ENCODE measurements around the gene ABCC12. TPM values are rescaled to one million over a fixed set of nuclear protein-coding genes. Genes with fewer than 3 reads are reported as not detected.
"Not testable (repeated sequence)": the region's sequence is repeated elsewhere in the genome, so short reads cannot be mapped to it uniquely, and the experiment has no call there.

ABCC12 gene
- total RNA-seq = not detected
- long read RNA-seq = 0 reads

DNA sequence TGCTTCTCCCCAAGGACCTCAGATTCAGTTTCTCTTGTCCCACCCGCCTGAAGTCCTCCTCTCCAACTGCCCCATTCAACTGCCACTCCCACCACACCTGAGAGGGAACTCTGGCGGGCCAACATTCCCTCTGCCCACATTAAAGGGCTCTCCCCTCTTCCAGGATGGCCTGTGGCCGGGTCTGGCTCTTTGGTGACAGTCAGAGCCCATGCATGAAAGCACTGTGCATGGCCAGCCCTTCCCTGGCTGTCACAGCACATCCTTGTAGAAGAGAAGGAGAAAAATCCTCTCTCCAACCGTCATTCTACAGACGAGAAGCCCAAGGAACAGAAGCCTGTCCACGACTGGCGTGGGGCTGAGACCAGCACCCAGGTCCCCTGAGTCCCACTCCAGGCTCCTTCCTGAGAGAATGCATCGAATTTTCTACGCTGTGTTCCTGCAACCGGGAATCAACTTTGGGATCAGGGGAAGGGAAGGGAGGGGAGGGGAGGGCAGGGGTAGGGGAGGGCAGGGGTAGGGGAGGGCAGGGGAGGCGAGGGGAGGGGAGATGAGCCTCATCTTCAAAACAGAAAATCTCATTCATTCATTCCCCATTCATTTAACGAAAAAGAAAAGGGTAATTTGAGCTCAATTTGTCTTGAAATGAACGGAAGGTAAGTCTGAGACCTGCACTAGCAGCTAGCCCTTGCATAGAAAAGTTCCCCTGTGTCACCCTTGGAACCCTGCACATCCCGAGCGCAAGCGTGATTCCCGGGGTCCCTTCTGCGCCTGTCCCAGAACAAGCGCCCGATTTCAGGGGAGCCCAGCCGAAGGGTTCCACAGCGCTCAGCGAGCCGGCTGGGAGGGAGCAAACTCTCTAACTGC lies at the start of gene ABCC12:
TSS of gene ABCC12 (minus strand) at position 68 of the 864 bp plus-strand sequence. CDS start 9,569 bp downstream, outside the sequence.
- ATAC-seq = no peak

DNA sequence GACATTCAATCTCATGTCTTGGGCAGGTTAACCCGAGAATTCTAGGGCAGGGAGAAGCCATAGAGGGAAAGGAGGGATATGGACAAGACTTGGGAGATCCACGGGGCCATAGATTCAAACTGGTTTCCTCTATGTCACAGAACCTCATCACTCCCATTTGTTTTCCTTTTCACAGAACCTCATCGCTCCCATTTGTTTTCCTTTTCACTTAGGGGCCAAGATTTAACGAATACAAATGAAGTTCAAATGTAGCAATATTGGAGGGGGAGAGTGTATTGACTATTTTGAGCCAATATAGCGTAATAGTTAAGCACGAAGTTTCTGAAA lies 49.0 kb upstream of the ABCC12 start:
- intact Hi-C loops (cut with DNase I) = no loop called here
- ATAC-seq = no peak
- no peak for DNase-seq

More for the DNA sequence above, at the start of gene ABCC12:
- no peak for DNase-seq
- intact Hi-C loops (cut with DNase I) = loop anchor here (1.0 to 10.0 kb wide), 4 partner anchors 1011 to 1201 kb away; partner anchors contain the start of gene NETO2 (in 1 of the 2)

DNA sequence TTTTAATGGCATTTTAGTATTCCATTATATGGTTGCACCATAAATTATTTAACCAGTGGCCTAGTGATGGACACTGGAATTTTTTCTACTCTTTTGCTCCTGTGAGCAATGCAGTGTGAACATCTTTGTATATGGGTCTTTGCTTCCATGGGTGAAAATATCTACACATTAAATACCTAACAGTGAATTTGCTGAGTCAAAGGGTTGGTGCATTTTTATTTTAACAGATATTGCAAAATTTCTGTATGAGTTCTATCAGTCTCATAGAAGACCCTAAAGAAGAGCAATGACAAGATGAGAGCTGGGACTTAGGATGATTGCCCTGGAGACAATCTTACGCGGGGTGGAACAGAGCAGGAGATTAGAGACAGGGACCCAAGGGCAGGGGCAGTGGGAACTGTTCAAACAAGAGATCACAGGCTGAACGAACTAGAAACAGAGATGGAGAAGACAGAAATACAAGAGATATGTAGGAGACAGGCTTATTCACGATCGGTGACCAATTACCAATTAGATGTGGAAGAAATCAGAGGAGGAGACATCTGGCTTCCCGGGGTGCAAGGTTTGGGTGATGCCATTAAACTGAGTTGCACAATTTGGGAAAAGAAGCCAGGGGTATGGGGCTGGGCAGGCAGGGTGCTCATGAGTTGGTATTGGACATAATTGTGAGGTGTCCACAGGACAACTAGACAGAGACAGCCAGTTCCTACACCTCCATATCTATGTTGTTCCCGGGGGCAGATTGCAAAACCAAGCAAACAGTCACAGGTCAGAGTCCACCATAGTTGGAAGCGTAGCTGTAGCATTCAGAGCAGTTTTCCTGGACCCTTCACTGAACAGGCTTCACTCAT lies 48.4 kb upstream of the ABCC12 start:
- intact Hi-C loops (cut with DNase I) = no loop called here
- DNase-seq (no peak), ATAC-seq (peak; percentile 36 to 50)

DNA sequence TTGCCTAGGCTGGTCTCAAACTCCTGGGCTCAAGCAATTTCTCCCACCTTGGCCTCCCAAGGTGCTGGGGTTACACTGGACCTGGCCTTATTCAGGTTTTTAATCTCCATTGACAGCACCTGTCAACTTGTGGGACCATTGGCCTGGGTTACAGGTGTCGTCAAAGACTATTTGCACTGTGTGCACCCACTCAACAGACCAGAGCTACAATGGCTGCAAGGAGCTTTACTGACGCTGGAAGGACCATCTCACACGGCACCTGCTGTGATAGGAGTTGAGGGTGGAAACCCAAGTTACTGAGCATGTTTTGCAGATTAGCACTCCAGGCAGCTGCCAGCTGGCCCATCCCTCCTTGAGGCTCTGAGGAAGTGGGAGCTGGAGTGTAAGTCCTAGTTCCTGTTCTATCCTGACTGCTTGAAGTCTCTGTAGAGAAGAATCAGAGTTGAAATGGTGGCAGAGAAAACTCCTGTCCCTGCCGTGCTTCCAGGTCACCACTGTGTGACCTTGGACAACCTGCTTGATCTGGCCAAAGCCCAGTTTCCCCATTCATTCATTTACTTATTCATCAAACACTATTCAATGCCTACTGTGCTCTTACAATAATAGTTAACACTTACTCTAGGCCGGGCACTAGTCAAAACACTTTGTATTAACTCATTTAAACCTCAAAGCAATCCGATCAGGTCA lies 45.9 kb upstream of the ABCC12 start:
- DNase-seq (no peak), ATAC-seq (no peak)
- intact Hi-C loops (cut with DNase I) = no loop called here

DNA sequence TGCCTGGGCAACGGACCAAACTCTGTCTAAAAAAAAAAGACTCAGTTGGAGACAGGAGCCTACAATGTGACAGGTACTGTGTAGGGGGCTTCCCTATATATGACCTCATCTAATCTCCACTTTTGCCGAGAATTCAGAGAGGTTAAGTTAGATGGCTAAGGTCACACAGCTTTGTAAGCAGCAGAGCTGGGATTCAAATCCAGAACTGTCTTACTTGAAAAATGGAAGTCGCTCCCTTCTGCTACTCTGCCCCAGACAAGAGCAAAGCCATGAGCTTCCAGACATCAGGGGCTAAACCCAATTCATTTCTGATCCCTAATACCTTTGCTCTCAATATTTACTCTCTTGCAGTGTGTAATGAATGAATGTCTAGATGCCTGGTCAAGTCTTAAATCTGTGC lies 41.5 kb upstream of the ABCC12 start:
- intact Hi-C loops (cut with DNase I) = no loop called here
- ATAC-seq (no peak), DNase-seq (no peak)

DNA sequence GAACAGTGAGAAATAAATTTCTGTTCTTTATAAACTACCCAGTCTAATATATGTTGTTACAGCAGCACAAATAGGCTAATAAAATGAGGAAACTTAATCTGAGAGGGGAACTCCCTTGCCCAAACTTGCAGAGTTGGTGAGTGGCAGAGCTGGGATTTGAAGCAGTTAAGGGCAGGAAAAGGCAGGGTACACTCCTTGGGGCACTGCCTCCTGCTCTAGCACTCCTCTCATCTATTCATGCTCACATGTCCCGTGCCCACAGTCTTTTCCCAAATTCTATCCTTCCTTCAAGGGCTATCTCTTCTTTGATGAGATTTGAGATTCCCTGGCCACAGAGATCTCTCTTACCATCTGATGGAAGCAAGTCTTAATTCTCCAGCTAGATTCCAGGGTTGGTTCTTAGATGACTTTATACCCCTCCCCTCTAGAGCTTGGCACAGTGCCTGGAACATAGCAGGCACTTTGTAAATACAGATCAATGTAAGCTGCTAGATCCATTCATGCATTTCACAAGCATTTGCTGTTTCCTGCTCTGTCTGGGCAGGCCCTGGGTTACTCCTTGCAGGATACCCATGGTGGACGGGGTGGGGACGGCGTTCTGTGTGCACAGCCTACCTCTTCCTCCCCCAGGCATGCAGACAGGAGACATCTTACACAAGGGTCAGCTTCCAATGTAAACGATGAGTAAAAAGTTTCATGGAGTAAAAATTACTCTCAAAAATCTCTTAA lies 39.2 kb upstream of the ABCC12 start:
- ATAC-seq (no peak), DNase-seq (no peak)
- intact Hi-C loops (cut with DNase I) = no loop called here

DNA sequence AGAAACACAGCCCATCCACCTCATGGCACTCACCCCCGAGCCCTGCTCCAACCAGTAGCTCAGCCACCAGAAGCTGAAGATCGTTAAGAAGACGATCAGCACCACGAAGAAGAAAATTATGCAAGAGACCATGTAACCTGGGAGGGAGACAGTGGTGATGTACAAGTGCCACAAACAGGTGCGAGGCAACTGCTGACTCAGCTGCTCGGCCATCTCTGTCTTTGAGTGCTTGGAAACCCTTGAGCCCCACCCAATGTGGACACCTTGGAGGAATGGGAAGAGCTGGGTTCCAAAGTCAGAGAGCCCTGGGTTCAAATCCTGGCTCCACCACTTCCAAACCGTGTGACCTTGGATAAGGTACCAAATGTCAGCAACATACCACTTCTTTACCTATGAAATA lies 38.1 kb upstream of the ABCC12 start:
- ATAC-seq (no peak), DNase-seq (no peak)
- intact Hi-C loops (cut with DNase I) = no loop called here

DNA sequence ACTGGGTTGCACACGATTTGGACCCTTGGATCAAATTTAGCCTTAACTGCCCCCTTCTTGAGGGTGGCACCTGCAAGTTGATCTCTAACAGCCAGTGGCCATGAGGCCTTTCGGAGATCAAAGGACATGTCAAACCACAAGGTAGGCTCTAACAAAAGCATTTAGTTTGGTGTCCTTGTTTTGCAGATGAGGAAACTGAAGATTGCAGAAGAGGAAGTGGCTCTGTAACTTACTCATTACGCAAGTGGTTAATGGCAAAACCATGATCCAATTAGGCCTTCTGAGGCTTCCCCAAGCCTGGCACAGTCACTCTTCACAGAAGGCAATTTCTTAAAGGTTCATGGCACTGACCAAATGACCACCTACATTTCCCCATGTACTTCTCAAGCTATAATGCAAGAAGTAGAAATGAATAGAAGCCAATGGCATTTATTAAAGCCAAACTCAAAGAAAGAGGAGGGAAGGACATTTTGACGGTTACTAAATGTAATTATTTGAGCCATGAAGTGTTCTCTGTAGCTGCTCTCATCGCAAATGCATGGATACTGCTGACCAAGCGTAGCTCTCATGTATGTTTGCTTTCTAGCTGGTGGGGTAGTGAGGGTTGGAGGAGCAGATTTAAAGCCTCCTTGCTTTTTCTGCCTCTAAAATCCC lies 32.8 kb upstream of the ABCC12 start:
- ATAC-seq (peak in 1 of 2 donors; percentile 30), DNase-seq (no peak)
- intact Hi-C loops (cut with DNase I) = no loop called here

DNA sequence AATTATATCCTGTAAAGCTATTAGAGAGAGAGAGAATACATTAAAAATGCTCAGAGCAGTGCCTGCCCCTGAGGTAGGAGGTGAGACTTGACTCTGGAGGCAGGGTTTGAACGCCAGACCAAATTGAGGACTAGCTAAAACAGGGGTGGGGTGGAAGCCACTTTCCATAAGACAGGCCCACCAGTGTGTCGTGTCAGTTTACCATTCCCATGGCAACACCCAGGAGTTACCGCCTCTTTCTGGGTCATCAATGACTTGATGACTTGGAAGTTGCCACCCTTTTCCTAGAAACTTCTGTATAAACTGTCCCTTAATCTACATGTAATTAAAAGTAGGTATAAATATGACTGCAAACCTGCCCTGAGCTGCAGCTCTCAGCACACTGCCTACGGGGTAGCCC lies 32.0 kb upstream of the ABCC12 start:
- ATAC-seq = no peak
- no peak for DNase-seq
- intact Hi-C loops (cut with DNase I) = no loop called here

DNA sequence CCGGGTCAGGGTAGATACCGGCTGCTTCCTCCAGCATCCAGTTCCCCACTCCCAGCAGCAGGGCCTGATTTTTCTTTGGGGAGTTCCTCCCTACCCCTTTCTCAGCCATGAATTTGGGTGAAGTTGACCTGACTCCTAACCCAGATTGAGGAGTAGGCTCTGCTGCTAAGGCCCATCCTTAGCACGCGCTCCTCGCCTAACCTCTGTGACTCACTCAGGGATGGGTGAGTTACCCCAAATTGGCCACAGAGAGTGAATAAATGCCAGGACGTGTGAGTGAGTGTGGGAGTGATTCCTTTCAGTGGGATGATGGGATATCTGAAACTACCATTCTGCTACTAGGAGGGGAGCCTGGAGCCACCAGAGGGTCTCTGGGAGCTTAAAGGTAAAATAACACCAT lies 28.9 kb upstream of the ABCC12 start:
- ATAC-seq (no peak), DNase-seq (no peak)
- intact Hi-C loops (cut with DNase I) = no loop called here

DNA sequence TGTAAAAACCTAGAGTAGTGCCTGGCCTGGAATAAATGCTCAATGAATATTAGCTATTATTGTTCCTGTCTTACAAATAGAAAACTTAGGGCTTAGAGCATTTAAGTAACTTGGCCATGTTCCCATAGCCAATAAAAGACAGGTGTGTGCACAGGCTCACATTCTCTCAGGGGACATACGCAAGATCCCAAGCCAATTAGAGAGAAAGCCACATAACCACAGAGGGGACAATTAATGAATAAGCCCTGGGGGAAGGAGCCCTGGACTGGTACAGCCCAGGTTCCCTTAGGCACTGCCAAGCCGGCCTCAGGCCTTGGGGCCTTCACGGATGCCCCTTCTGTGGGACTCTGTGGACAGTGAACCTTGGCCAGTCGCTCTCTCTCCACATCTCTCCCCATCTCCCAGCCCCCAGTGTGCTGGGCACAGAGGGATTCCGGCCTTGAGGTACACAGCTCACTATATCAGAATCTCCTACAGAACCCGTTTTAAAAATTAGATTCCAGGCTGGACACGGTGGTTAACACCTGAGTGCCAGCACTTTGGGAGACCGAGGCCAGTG lies 27.3 kb upstream of the ABCC12 start:
- DNase-seq = no peak
- no peak for ATAC-seq
- intact Hi-C loops (cut with DNase I) = no loop called here

DNA sequence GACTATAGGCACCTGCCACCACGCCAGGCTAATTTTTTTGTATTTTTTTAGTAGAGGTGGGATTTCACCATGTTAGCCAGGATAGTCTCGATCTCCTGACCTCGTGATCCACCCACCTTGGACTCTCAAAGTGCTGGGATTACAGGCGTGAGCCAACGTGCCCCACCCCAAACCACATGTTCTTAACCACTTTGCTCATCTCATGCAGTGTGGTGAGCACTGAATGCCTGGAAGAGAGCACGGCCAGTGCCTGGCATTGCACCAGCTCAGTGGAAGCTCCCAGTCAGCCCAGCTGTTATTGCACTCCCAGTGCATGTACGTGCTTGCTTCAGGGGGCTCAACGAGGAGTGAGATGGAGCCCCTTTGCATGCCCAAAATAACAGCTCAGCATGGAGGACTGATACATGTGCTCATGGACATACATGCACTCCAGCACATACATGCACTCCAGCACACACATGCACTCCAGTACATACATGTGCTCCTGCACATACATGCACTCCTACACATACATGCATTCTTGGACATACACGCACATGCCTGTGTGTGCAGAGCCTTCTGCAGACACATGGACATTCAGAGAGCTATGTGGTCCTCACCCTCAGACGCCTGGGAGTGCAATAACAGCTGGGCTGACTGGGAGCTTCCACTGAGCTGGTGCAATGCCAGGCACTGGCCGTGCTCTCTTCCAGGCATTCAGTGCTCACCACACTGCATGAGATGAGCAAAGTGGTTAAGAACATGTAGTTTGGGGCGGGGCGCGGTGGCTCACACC lies 26.1 kb upstream of the ABCC12 start:
- ATAC-seq; DNase-seq; intact Hi-C loops (cut with DNase I): not testable (repeated sequence)

DNA sequence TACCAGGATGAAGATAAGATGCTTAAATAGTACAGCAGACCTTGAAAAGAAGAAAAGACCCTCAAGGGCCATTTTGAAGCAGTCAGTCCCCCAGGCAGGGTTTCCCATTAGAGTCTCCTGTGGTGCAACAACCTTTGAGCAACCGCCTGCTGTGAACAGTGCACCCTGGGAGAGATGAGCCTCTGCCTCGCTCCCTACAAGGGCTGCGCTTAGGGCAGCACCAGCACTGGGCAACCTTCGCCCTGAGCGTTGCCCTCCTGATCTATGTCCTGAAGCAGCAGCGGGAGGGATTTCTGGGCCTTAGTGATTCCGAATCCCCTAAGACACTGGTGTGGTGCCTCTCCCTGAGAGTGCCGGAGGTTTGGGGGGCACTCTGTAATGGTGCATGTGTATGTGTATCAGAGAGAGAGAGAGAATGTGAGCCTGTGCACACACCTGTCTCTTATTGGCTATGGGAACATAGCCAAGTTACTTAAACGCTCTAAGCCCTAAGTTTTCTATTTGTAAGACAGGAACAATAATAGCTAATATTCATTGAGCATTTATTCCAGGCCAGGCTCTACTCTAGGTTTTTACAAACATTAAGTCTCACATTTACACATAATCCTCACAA lies 25.2 kb upstream of the ABCC12 start:
- ATAC-seq (no peak), DNase-seq (no peak)
- intact Hi-C loops (cut with DNase I) = no loop called here

DNA sequence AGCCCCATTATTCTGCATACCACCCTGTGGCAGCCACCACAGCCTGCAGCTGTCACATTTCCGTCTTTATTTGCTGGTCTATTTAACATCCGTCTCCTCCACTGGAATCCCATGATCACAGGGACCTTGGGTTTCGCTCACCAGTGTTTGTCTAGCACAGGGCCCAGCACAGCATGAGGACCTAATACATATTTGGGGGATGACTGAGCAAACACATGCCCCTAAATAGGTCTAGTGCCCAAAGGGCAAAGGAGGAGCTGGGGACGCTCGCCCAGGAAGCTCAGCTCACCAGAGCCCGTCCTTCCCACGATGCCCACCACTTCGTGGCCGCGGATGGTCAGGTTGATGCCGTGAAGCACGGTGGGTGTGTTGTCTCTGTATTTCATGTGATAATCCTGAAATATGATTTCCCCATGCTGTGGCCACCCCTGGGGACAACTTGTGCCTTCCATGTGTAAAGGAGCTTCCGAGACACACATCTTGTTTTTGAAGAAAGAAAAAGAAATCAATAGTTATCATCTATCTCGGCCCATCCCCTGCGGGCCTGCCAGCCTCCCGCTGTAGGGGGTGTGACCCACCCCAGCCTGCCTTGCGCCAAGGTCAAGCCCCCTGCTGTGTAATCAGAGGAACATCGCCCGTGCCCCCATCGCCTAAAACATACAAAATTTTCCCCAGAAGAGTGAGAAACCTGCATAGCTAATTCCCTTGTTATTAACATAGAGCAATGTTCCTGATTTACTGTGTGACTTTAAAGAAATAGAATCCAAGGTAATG lies 21.0 kb upstream of the ABCC12 start:
- DNase-seq (no peak), ATAC-seq (no peak)
- intact Hi-C loops (cut with DNase I) = no loop called here

DNA sequence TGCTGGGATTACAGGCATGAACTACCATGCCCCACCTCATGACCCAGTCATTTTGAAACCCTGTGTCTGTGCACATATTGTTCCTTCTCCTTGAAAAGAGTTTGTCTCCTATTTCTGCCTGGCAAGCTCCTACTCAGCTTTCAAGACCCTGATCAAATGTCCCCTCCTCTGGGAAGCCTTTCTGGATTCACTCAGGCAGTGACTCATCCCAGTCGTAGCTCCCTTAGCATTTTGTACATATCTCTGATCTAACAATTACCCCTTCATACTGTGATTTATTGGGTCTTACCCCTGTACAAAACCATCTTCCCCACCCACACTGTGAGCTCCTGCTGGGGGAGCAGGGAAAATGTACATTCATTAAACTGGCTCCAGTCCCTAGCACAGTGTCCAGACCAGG lies 18.1 kb upstream of the ABCC12 start:
- DNase-seq = no peak
- no peak for ATAC-seq
- intact Hi-C loops (cut with DNase I) = no loop called here

DNA sequence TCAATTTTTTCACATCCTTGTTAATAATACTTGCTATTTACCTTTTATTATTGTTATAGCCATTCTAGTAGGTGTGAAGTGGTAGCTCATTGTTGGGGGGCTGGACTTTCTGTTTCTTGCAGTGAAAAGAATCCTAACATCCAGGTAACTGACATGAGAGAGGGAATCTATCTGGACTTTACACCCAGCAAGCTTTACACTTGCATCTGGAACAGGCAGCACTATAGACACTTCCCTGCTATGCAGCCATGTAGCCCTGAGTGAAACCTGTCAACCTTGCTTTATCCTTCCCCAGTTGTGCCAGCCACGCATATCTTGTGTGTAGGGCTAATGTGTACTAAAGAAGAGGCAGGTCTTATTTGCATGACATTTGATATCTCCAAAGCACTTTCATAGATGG lies 16.9 kb upstream of the ABCC12 start:
- intact Hi-C loops (cut with DNase I) = no loop called here
- DNase-seq = no peak
- ATAC-seq = no peak

All from left cardiac atrium (tissue), 4 donors.